Cerebellar nuclear complex (tissue), 1 donor: ENCODE data around the gene LTBP2.

Experiments
- DNase-seq, 2 experiments: peaks; one replicate each; lab custom pipeline; 2025; lab: John Stamatoyannopoulos, UW

The LTBP2 gene

DNA sequence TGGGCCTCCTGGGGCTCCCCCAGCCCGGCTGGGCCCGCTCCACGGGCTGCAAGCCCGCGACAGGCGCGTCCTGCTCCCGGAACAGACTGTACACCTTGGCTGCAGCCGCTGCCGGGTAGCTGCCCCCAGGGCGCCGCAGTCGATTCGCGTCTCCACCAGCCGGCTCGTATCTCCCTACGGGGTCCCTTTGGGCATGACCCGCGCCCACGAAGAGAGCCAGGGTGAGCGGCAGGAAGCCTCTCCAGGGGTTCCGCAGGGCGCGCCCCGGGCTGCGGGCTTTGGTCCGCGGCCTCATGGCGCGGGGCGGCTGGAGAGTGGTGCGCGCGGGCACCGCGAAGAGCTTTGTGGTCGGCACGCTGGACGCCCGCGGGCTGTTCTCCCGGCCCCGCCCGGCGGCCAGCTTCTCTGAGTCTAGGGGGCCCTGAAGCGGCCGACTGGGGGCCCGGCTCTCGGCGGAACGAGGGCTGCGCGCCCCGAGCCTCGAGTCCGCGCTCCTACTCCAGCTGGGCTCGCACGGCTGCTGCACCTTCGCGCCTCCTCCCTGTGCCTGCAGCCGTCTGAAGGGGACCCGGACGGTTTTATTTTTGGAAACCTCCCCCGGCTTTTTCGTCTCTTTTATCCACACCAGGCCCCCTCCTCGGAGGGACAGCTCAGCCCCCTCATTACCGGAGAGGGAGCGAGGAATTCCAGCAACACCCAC lies at the start of gene LTBP2:
TSS of gene LTBP2 (minus strand) at position 588 of the 700 bp plus-strand sequence. CDS start at position 295, 293 bp downstream.
- DNase-seq = no peak

- DNase-seq = no peak
These were observed 48.8 kb upstream of the LTBP2 start for GRCh38 chr14:74660863-74661262.

DNA sequence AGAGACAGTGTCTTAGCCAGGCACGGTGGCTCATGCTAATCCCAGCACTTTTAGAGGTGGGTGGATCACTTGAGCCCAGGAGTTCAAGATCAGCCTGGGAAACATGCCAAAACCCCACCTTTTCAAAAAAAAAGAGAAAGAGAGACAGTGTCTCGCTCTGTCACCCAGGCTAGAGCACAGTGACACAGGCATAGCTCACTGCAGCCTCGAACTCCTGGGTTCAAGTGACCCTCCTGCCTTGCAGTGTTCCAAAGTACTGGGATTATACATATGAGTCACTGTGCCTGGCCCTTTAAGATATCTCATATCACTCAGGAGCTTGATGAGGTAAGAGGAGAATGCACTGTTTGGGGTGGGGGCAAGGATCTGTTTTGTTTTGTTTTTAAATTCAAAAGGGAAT lies 48.1 kb upstream of the LTBP2 start:
- no peak for DNase-seq

GRCh38 chr14:74658535-74659131 lies 46.6 kb upstream of the LTBP2 start:
- no peak for DNase-seq

- DNase-seq = no peak
These were observed 44.9 kb upstream of the LTBP2 start for GRCh38 chr14:74656964-74657363.

DNA sequence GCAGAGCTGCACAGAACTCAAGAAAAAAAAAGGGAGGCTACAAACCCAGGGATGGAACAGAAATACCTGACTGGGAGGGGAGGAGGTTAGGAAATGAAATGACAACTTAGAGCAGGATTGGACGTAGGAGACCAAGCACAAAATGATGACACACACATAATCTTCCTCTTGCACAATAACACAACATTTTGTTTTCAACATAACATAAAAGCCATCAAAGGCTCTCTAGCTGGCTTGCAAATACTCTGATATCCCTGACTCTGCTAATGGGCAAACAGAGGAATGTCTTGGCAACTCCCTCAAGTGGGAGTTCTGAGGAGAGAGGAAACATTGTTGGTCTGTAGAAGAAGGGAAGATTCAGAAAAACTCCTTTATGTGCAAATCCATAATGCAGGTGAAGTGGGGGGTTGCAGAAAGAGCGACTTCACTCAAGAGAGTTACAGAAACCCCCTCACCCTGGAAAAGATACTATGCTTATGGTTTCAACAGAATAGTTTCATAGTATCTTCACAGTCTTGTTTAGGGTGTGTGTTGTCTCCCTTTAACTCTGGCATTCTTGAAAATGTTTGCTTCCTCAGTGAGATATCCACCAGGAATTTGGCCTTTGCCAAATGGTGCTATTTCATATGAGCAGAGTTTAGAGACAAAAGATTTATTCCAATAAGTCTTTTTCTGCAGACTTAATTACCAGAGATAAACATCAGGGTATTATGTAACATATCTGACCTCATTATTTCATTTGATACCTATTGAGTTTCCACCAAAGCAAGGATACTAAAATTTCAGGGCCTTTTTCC lies 43.8 kb upstream of the LTBP2 start:
- DNase-seq = no peak

DNA sequence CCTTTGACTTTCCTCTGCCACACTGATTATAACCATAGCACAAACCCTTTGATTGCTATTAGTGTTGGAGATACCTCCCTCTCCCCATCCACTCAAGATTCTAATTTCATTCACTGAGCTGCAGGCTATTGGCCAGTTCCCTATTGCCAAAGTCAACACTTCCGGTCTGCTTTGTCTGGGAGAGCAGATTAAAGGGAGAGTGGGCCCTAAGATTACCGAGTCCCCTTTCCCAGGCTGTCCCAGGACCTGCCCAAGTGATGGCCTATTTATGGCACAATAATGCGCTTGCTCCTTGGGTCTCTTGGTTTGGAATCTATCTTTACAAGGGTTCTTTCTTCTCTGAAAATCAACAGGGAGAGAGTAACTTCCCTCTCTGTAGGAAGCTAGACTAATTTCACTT lies 42.9 kb upstream of the LTBP2 start:
- DNase-seq = no peak

- no peak for DNase-seq
These were observed 41.5 kb upstream of the LTBP2 start for GRCh38 chr14:74653386-74654138.

GRCh38 chr14:74652541-74652940 lies 40.5 kb upstream of the LTBP2 start:
- DNase-seq = no peak

DNA sequence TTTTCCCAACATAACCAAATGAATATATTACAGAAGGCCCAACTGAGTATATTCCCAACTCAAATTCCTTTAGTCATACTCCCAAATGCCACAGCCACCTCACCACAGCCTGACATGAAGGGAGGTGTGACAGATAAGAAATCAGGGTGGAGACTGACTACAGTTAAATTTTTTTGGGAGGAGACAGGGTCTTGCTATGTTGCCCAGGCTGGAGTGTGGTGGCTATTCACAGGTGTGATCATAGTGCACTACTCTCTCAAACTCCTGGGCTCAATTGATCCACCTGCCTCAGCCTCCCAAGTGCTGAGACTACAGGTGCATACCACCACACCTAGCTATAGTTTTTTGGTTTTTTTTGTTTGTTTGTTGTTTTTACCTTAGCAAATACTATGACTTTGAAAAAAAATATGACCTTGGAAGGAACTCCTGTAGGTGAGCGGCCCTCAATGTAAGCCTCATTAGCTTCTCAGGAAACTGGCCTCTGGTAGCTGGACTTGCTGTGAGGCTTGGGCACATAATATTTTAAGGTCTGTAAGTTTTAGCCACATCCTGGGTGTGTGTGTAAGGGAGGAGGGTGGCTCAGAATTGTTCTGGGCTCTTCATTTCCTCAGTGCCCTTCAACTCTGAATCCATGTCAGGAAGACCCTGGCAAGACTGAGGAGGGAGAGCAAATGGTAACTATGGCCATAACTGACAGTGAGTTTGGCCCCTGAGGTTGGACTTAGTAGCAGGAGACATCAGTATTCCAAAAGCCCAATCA lies 39.1 kb upstream of the LTBP2 start:
- no peak for DNase-seq

- no peak for DNase-seq
These were observed 37.6 kb upstream of the LTBP2 start for GRCh38 chr14:74649673-74650072.

GRCh38 chr14:74649167-74649566 lies 37.1 kb upstream of the LTBP2 start:
- no peak for DNase-seq

DNA sequence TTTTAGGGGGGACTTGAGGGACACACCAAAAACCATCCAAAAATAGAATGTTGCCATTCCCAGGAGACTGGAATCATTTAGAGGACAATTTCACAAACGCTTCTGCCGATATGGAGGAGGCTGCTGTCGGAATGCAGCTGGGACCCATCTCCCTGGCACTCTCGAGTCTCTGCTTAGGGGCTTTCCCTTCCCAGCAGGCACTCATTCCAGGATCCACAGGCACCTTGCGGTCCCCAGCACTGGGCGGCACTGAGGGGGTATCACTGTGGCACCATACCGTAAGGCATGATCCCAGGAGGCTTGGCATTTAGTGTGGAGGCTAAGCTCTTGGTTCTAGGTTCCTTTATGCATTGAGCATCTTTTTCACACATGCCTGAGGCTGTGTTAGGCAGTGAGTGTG lies 36.6 kb upstream of the LTBP2 start:
- no peak for DNase-seq

DNA sequence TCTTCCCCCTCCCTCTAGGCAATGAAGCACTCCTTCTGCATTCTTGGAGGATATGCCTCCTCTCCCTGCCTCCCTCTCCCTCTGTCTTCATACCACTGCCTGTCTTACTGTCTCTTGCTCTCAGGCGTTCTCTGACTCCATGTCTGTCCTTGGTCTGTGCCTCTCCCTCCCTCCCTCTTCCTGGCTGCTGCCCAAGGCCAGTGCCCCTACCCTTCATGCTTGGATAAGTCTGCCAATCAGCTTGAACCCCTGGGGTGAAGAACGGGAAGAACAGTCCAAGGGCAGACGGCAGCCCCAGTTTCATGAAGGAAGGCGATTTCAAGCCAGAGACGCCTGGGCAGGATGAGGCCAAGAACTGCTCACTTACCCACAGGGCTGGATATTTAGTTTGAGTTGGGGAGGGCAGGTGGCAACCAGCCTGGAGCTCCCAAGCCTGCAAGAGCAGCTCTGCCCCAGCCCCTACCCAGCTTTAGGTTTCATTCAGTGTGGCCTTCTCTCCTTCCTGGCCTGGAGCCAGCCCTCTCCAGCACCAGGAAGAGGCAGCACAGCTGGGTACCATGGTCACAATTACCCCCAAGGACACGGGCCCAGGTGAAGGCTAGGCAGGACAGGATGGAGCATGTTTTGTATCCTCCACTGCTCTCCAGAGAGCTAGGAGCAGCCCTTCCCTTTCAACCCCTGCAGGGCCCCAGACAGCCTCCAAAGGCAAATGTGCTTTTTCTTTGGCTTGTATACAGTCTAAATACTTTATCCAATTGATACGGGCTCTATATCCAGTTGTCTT lies 35.8 kb upstream of the LTBP2 start:
- no peak for DNase-seq

- DNase-seq = no peak
These were observed 35.1 kb upstream of the LTBP2 start for GRCh38 chr14:74647061-74647677.

DNA sequence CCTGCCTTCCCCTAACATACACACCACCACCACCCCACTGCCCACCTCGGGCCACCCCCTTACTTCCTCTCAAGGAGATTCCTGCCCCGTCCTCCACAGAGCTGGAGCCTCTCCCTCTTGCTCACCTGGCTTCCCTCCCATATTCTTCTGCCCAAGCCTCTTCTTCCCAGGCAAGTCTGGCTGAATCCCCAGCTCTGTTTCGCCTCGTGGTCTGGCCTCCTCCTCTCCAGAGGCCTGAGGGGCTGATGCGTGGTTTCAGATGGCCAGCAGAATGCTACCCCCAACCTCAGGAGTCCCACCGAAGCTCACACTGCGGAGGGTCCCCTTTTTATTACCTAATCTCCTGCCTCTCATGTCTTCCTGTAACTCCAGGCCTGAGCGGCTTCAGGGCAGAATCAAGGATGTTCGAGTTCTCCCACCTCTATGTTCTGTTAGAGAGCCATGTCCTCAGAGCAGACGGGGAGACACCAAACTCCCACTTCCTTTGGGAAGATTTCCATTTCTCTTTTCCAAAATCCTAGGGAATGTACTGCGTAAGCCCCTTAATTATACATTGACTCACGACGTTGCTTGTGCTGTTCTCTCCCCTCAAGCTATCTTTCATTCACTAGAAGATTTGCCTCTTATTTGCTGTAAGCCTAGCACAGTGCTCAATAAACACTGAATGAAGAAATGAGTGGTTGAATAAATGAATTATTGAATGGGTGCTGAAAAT lies 33.9 kb upstream of the LTBP2 start:
- no peak for DNase-seq

- no peak for DNase-seq
These were observed 33.2 kb upstream of the LTBP2 start for GRCh38 chr14:74645244-74645643.

DNA sequence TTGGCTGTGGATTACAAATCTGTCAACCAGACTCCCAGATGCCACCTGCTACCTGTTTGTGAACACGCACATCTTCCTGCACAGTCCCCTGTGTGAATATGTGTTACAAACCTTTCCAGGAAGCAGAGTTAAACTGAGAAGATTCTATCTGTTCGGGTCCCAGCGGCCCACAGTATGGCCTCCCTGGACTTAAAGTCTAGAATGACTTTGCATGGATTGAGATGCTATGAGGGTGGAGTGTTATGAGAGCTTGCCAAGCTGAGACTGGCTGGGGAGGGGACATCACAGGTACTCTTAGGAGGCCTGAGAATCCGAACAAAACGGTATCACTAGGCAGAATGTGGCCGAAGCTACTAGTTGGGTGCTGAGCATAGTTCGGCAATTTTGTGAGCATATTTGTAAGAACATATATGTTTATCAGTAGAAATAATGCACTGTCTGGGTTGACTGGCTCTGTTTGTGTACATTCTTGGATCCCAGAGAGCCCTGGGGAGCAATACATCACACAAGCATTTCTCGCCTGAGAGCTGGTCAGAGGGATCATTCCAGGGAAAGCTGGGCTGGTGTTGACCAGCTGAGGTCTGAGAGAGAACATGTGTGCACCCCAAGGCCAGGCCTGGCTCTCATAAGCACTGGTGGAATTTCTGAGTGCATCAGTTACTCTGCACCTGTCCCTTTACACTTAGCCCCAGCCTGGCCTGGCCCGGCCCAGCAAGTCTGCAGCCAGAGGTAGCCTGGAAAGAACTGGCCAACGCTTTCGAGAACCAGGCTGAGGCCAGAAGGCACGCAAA lies 29.8 kb upstream of the LTBP2 start:
- no peak for DNase-seq

GRCh38 chr14:74638966-74639365 lies 26.9 kb upstream of the LTBP2 start:
- no peak for DNase-seq
